HepG2 (cell line): ENCODE data around the gene PDZRN4. TPM values are rescaled to one million over a fixed set of nuclear protein-coding genes. Genes with fewer than 3 reads are reported as not detected.

ENCODE experiments used
- ATAC-seq: fragments of 200-7000 bp; cut with Tn5 transposase; 3 replicates; pipeline ENCODE4 v1.9.1; 2020; ENCODE audit warnings: mild to moderate bottlenecking, moderate library complexity
- BruUV-seq: library from RNA; stranded (reverse); fragments of 400-500 nt; replicated peaks from 2 replicates; lab custom pipeline; 2021; lab: Mats Ljungman, UMichigan
- CTCF ChIA-PET: fragments of 300-600 bp; formaldehyde crosslinking; extraction: SDS; loops from one replicate; lab custom pipeline; 2021; ENCODE audit warnings: low total read pairs, inconsistent platforms, low intra/inter-chr PET ratio; lab: Yijun Ruan, JAX
- POLR2A ChIA-PET: fragments of 350-600 bp; sonication (Branson Sonifier 250); formaldehyde crosslinking; loops from one replicate; lab custom pipeline; 2020; ENCODE audit warnings: antibody characterized with exemption, inconsistent platforms; lab: Yijun Ruan, JAX
- DNase-seq: peaks from one replicate; pipeline ENCODE4 v3.0.0-alpha.2; 2015; ENCODE audit warnings: low spot score
- FAIRE-seq: peaks from 3 replicates; lab custom pipeline; 2011; peaks lifted over from hg19 to GRCh38; lab: Jason Lieb, UNC
- H2AFZ ChIP-seq: one replicate; pipeline ENCODE4 v1.6.1; 2011; ENCODE audit warnings: low read length, inconsistent platforms
- H3K27ac ChIP-seq: fragments of 300-600 bp; 3 replicates; pipeline ENCODE4 v1.8.0; 2011; ENCODE audit warnings: mixed run types, mild to moderate bottlenecking, mixed read lengths, low read length, inconsistent platforms; ENCODE audit not compliant: insufficient read depth; ENCODE audit errors: extremely low read length
- H3K27me3 ChIP-seq, 2 experiments: fragments of 200-600 bp in 1 of 2; 2 replicates in 1 of 2; 3 replicates in 1 of 2; pipeline versions ENCODE4 v1.6.0 to v1.8.0; 2011; ENCODE audit warnings: low read length in 2 of 2, mild to moderate bottlenecking in 2 of 2, moderate library complexity in 2 of 2, inconsistent platforms in 1 of 2; ENCODE audit not compliant: insufficient read depth in 2 of 2, control insufficient read depth in 1 of 2
- H3K36me3 ChIP-seq, 2 experiments: fragments of 200-600 bp in 1 of 2; replicated peaks in 1 of 2; 2 replicates in 1 of 2; 3 replicates in 1 of 2; pipeline versions ENCODE4 v1.5.1 to v1.8.0; 2011; ENCODE audit warnings: low read length in 2 of 2, inconsistent platforms in 1 of 2; ENCODE audit not compliant: insufficient read depth in 2 of 2, control insufficient read depth in 1 of 2
- H3K4me1 ChIP-seq: 2 replicates; pipeline ENCODE4 v1.5.1; 2012; ENCODE audit warnings: low read length, inconsistent platforms; ENCODE audit not compliant: insufficient read depth
- H3K4me2 ChIP-seq: 2 replicates; pipeline ENCODE4 v1.6.0; 2011; ENCODE audit warnings: low read depth, low read length, inconsistent platforms
- H3K4me3 ChIP-seq, 3 experiments: fragments of 200-600 bp in 1 of 3; sonication (generic), shearing (Covaris generic) in 1 of 3; replicated peaks in 1 of 3; 2 replicates each; pipeline ENCODE4 v1.5.1; 2011 to 2016; ENCODE audit warnings: low read length in 3 of 3, inconsistent platforms in 2 of 3, low read depth in 2 of 3, mild to moderate bottlenecking in 2 of 3, control low read depth in 1 of 3, mixed read lengths in 1 of 3; ENCODE audit not compliant: insufficient read depth in 1 of 3
- H3K79me2 ChIP-seq: one replicate; pipeline ENCODE4 v1.6.1; 2011; ENCODE audit warnings: low read length, inconsistent platforms; ENCODE audit not compliant: insufficient read depth
- H3K9ac ChIP-seq: 2 replicates; pipeline ENCODE4 v1.6.0; 2011; ENCODE audit warnings: mild to moderate bottlenecking, low read depth, low read length, inconsistent platforms; ENCODE audit not compliant: insufficient read depth
- H3K9me3 ChIP-seq: 2 replicates; pipeline ENCODE4 v1.5.1; 2012; ENCODE audit warnings: mild to moderate bottlenecking, low read length
- H4K20me1 ChIP-seq: 2 replicates; pipeline ENCODE4 v1.6.0; 2011; ENCODE audit warnings: inconsistent platforms, mild to moderate bottlenecking, low read length, moderate library complexity; ENCODE audit not compliant: insufficient read depth
- FOXK1 ChIP-seq: sonication (generic); formaldehyde crosslinking; IDR thresholded peaks from 2 replicates; pipeline ENCODE4 v1.4.0; 2020; ENCODE audit warnings: low read depth, missing genetic modification reagents, borderline replicate concordance
- HDAC6 ChIP-seq: fragments of 200-600 bp; sonication (generic); IDR thresholded peaks from 2 replicates; pipeline ENCODE4 v1.7.0; 2017; ENCODE audit warnings: mild to moderate bottlenecking, antibody characterized with exemption, low read length, low read depth
- MTA3 ChIP-seq: sonication (generic); formaldehyde crosslinking; IDR thresholded peaks from 2 replicates; pipeline ENCODE4 v1.4.0; 2020; ENCODE audit warnings: missing genetic modification reagents
- MZF1 ChIP-seq: sonication (generic); formaldehyde crosslinking; IDR thresholded peaks from 2 replicates; pipeline ENCODE4 v1.8.1; 2023; ENCODE audit warnings: mild to moderate bottlenecking, missing genetic modification reagents, borderline replicate concordance
- NCOR1 ChIP-seq: fragments of 200-600 bp; sonication (generic); IDR thresholded peaks from 2 replicates; pipeline ENCODE4 v1.7.0; 2017; ENCODE audit warnings: antibody characterized with exemption, low read length, borderline replicate concordance
- NFYB ChIP-seq: sonication (generic); formaldehyde crosslinking; IDR thresholded peaks from 2 replicates; pipeline ENCODE4 v1.4.0; 2020; ENCODE audit warnings: missing genetic modification reagents
- NRL ChIP-seq: sonication (generic); formaldehyde crosslinking; IDR thresholded peaks from 2 replicates; pipeline ENCODE4 v1.5.0; 2020; ENCODE audit warnings: missing genetic modification reagents, mild to moderate bottlenecking, moderate library complexity, borderline replicate concordance
- SAFB2 ChIP-seq: sonication (generic); formaldehyde crosslinking; IDR thresholded peaks from 2 replicates; pipeline ENCODE4 v1.5.1; 2020; ENCODE audit warnings: missing genetic modification reagents, low read depth, mild to moderate bottlenecking, borderline replicate concordance
- SMC3 ChIP-seq: IDR thresholded peaks from 2 replicates; pipeline ENCODE4 v1.6.1; 2011; ENCODE audit warnings: low read length, improper control_type of control experiment
- ZBTB38 ChIP-seq: sonication (generic); formaldehyde crosslinking; IDR thresholded peaks from 2 replicates; pipeline ENCODE4 v1.5.1; 2020; ENCODE audit warnings: mild to moderate bottlenecking, missing genetic modification reagents
- ZEB1 ChIP-seq: IDR thresholded peaks from 2 replicates; pipeline ENCODE4 v1.6.1; 2012; ENCODE audit warnings: mild to moderate bottlenecking, low read depth, inconsistent platforms; ENCODE audit not compliant: insufficient replicate concordance
- ZKSCAN8 ChIP-seq: IDR thresholded peaks from 2 replicates; pipeline ENCODE4 v1.6.1; 2016; ENCODE audit warnings: borderline replicate concordance, missing genetic modification reagents, missing compliant biosample characterization
- ZNF136 ChIP-seq: sonication (generic); formaldehyde crosslinking; IDR thresholded peaks from 2 replicates; pipeline ENCODE4 v1.8.1; 2022; ENCODE audit warnings: low read depth, mild to moderate bottlenecking, moderate library complexity, missing genetic modification reagents
- ZNF143 ChIP-seq: sonication (generic); formaldehyde crosslinking; IDR thresholded peaks from 2 replicates; pipeline ENCODE4 v1.4.0; 2020; ENCODE audit warnings: missing genetic modification reagents
- ZNF33A ChIP-seq: sonication (generic); formaldehyde crosslinking; IDR thresholded peaks from 2 replicates; pipeline ENCODE4 v1.5.1; 2020; ENCODE audit warnings: missing genetic modification reagents, mild to moderate bottlenecking, moderate library complexity, borderline replicate concordance
- ZNF569 ChIP-seq: sonication (generic); formaldehyde crosslinking; IDR thresholded peaks from 2 replicates; pipeline ENCODE4 v1.5.0; 2020; ENCODE audit warnings: mild to moderate bottlenecking, missing genetic modification reagents, moderate library complexity, borderline replicate concordance
- ZNF749 ChIP-seq: sonication (generic); formaldehyde crosslinking; IDR thresholded peaks from 2 replicates; pipeline ENCODE4 v1.8.0; 2022; ENCODE audit warnings: mild to moderate bottlenecking, missing genetic modification reagents, moderate library complexity, borderline replicate concordance
- WGBS: methylation state at CpG from one replicate; pipeline ENCODE4 v1.1.6; 2017; ENCODE audit warnings: low lambda C conversion rate; 5-methylcytosine and 5-hydroxymethylcytosine counted together
- in situ Hi-C: cut with HindIII; loops from 2 replicates; pipeline ENCODE4 v1.10.0; 2017; ENCODE audit warnings: low pct_unique_long_range_greater_than_20kb; ENCODE audit not compliant: extremely low pct_ligation_motif_present
- intact Hi-C: fragments of 100-400 bp; cut with micrococcal nuclease; formaldehyde crosslinking; loops from one replicate; pipeline ENCODE4 v1.10.0; 2022; ENCODE audit not compliant: unreplicated experiment
- polyA plus RNA-seq, 8 experiments: library from polyadenylated mRNA; depleted of rRNA in 3 of 8; stranded (reverse) in 7 of 8; unstranded in 1 of 8; fragments of >200 nt; fragmentation: Illumina TruSeq in 4 of 8; extraction: Trizol in 4 of 8; gene quantifications; 2 replicates each; pipeline versions ENCODE4 v1.2.1 to v1.2.3, GENCODE V29; 2011 to 2016; ENCODE audit warnings: low read depth in 4 of 8, missing spikeins in 1 of 8, mixed read lengths in 1 of 8; ENCODE audit not compliant: insufficient read depth in 1 of 8
- total RNA-seq, 5 experiments: library from RNA; depleted of rRNA; stranded (reverse); fragments of >200 nt; fragmentation: Illumina TruSeq; extraction: Trizol; gene quantifications; 2 replicates each; pipeline ENCODE4 v1.2.3, GENCODE V29; 2016; ENCODE audit warnings: low read depth in 1 of 5

PDZRN4 gene
- total and polyA plus RNA-seq, 2 of the 13 experiments (the other 11 are each of a cell fraction or from before 2014, with no cell fraction given) = not detected

DNA sequence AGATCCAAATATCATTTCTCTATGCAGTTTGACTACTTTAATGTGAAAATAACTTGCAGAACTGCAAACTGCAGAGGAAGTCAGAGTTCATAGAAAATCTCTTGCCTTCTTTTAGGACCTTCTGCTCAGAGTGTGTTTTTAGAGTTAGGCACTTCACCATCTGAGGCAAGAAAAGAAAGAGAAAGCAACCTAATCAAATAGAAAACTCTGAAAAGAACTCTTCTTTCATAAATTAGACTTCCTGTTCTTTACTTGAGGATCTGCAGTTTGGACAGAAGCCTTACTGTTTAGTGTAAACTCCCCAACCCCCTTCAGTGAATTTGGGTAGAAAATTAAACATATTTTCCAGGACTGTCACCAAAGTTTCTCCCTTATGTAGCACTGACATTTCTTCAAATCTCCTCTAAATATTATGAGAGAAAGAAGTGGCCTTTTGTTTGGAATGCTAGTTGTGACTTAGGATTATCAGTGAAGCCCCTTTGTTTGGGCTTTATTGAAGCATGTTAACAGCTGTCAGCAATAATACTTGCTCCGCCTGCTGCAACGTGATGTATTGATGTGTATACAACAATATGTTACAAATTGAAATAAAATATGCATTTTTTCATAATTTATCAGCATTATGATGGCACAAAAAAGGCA is 99.5 kb downstream of the PDZRN4 start:
- DNase-seq = no peak
- intact Hi-C loops (no loop called here), in situ Hi-C loops (no loop called here)
- Histone ChIP-seq H3K9ac (no peak overlapping the region), H2AFZ (no peak overlapping the region), H4K20me1 (no peaks in the 10 kb centered on the region), H3K4me2 (no peak overlapping the region), H3K4me3 (no peak overlapping the region), H3K27ac (no peak overlapping the region), H3K79me2 (no peaks in the 10 kb centered on the region), H3K9me3 (no peaks in the 10 kb centered on the region), H3K36me3 (no peaks in the 10 kb centered on the region), H3K4me1 (peaks cover 8% of the 10 kb centered on the region; the same call in 1 of the 2 replicates), H3K27me3 (no peaks in the 10 kb centered on the region)
- FAIRE-seq = no peak
- ChIA-PET CTCF (no interaction called here), POLR2A (no interaction called here)
- no peak for ATAC-seq
- no peak for TF ChIP-seq NFYB (CRISPR knock-in tag)
- TF ChIP-seq MZF1 (CRISPR knock-in tag) = no peak
- TF ChIP-seq FOXK1 (CRISPR knock-in tag) = no peak
- no TSS peak for BruUV-seq
- 38% methylated on average over 2 of the region's 2 CpGs for WGBS

DNA sequence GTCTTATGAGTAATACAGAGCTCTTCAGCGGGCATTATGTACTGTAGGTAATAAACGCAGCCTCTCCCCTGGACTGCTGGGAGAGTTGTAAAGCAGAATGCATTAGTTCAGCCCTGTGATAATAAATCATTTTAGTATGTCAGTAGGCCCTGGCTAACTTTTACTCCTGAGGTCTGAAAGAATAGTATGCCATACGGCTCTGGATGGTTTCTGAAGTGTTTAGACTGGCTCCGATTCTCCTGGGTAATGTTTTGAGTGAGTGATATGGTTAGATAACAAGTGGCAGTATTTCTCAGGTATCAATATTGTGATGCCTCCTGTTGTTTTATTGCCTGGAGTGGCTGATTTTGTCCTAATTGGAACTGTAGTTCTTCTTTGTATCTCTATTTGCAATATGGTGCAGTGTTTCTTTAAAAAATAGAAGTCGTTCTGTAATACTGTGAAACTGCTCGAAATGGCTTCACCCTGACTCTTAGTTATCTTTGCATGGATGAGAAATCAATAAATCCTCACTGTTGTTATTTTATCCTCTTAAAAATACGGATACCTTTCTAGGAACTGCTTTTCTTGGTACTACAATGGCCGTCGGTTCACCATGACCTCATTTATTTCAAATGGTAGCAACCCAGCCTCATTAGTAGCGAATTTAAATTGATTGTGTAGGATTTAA is 100.2 kb downstream of the PDZRN4 start:
- Histone ChIP-seq H4K20me1 (no peaks in the 10 kb centered on the region), H3K27ac (no peak overlapping the region), H3K9ac (no peak overlapping the region), H3K4me3 (no peak overlapping the region), H2AFZ (no peak overlapping the region), H3K4me1 (peaks cover 8% of the 10 kb centered on the region; the same call in 1 of the 2 replicates), H3K4me2 (no peak overlapping the region), H3K27me3 (no peaks in the 10 kb centered on the region), H3K9me3 (no peaks in the 10 kb centered on the region), H3K36me3 (no peaks in the 10 kb centered on the region), H3K79me2 (no peaks in the 10 kb centered on the region)
- DNase-seq (no peak), FAIRE-seq (no peak), ATAC-seq (no peak)
- in situ Hi-C loops = no loop called here
- intact Hi-C loops = no loop called here
- CTCF ChIA-PET = no interaction called here
- no TSS peak for BruUV-seq
- POLR2A ChIA-PET = no interaction called here
- TF ChIP-seq MTA3 (CRISPR knock-in tag) = no peak
- no peak for TF ChIP-seq ZNF749 (CRISPR knock-in tag)
- no peak for TF ChIP-seq NRL (CRISPR knock-in tag)
- TF ChIP-seq ZNF33A (CRISPR knock-in tag) = no peak
- no peak for TF ChIP-seq ZKSCAN8 (CRISPR knock-in tag)
- TF ChIP-seq SAFB2 (CRISPR knock-in tag) = no peak
- TF ChIP-seq SMC3 = no peak
- no peak for TF ChIP-seq NCOR1
- no peak for TF ChIP-seq ZNF569 (CRISPR knock-in tag)
- TF ChIP-seq ZNF136 (CRISPR knock-in tag) = no peak
- TF ChIP-seq HDAC6 = no peak
- TF ChIP-seq ZNF143 (CRISPR knock-in tag) = no peak
- no peak for TF ChIP-seq ZEB1
- TF ChIP-seq ZBTB38 (CRISPR knock-in tag) = no peak
- 14% methylated on average over 10 of the region's 10 CpGs for WGBS
